K562 (cell line): ENCODE data around the gene ZNF845. TPM values are rescaled to one million over a fixed set of nuclear protein-coding genes. Genes with fewer than 3 reads are reported as not detected.

Experiments
- CREM ChIP-seq: IDR thresholded peaks from 2 replicates; pipeline ENCODE4 v1.6.1; 2014; ENCODE audit warnings: antibody characterized with exemption, low read depth
- EGR1 ChIP-seq: fragments of 450-650 bp; conservative IDR thresholded peaks from 2 replicates; pipeline ENCODE4 v1.6.1; 2017; ENCODE audit warnings: mild to moderate bottlenecking
- NR2C2 ChIP-seq, 2 experiments: fragments of 200-800 bp in 1 of 2; sonication (Bioruptor generic) in 1 of 2; sonication (generic) in 1 of 2; formaldehyde crosslinking in 1 of 2; IDR thresholded peaks; 2 replicates each; pipeline versions ENCODE4 v1.6.1 to v1.8.0; 2016 to 2022; ENCODE audit warnings: mild to moderate bottlenecking in 1 of 2, missing compliant biosample characterization in 1 of 2, missing genetic modification characterization in 1 of 2, missing genetic modification reagents in 1 of 2
- PML ChIP-seq: IDR thresholded peaks from 2 replicates; pipeline ENCODE4 v1.6.1; 2012; ENCODE audit warnings: low read length, inconsistent platforms
- POLR2AphosphoS5 ChIP-seq: IDR thresholded peaks from 2 replicates; pipeline ENCODE4 v1.6.1; 2011; ENCODE audit warnings: mild to moderate bottlenecking, low read depth, low read length, moderate library complexity; ENCODE audit not compliant: control insufficient read depth, insufficient read depth
- SAFB2 ChIP-seq: fragments of 200-400 bp; formaldehyde crosslinking; IDR thresholded peaks from 2 replicates; pipeline ENCODE4 v1.6.1; 2018; ENCODE audit warnings: borderline replicate concordance, low read length, low read depth, moderate library complexity; ENCODE audit not compliant: severe bottlenecking
- TAF1 ChIP-seq: IDR thresholded peaks from 2 replicates; pipeline ENCODE4 v1.6.1; 2011; ENCODE audit warnings: mild to moderate bottlenecking, low read length, moderate library complexity; ENCODE audit not compliant: insufficient read depth, control insufficient read depth, severe bottlenecking; ENCODE audit errors: extremely low read depth
- ZBTB17 ChIP-seq: fragments of 450-650 bp; formaldehyde crosslinking; IDR thresholded peaks from 2 replicates; pipeline ENCODE4 v1.4.0; 2020; ENCODE audit warnings: mild to moderate bottlenecking
- ZKSCAN3 ChIP-seq: fragments of 250-450 bp; sonication (Bioruptor Pico); IDR thresholded peaks from 2 replicates; pipeline ENCODE4 v1.4.0; 2020
- ZNF282 ChIP-seq: sonication (generic); formaldehyde crosslinking; IDR thresholded peaks from 2 replicates; pipeline ENCODE4 v1.8.1; 2023; ENCODE audit warnings: missing genetic modification reagents
- ZNF316 ChIP-seq: fragments of 450-650 bp; IDR thresholded peaks from 2 replicates; pipeline ENCODE4 v1.6.1; 2016
- ZNF431 ChIP-seq: sonication (generic); formaldehyde crosslinking; IDR thresholded peaks from 2 replicates; pipeline ENCODE4 v1.8.0; 2022; ENCODE audit warnings: mild to moderate bottlenecking, missing genetic modification reagents
- polyA plus RNA-seq, 8 experiments: library from polyadenylated mRNA; depleted of rRNA in 4 of 8; stranded (reverse) in 5 of 8; unstranded in 3 of 8; fragments of >200 nt; fragmentation: Nextera tagmentation in 2 of 8; fragmentation: Illumina TruSeq in 1 of 8; extraction: Ambion mirVana in 2 of 8; extraction: Trizol in 1 of 8; gene quantifications; 2 replicates each; pipeline versions ENCODE4 v1.2.1 to v1.2.3, GENCODE V29; 2011 to 2014; ENCODE audit warnings: inconsistent platforms in 1 of 8, missing spikeins in 1 of 8
- total RNA-seq, 7 experiments: library from RNA; depleted of rRNA in 6 of 7; stranded (reverse); fragments of >200 nt in 6 of 7; fragmentation: Illumina TruSeq in 2 of 7; extraction: Trizol in 2 of 7; gene quantifications; 2 replicates each; pipeline versions ENCODE4 v1.2.1 to v1.2.3, GENCODE V29; 2011 to 2021; ENCODE audit warnings: low replicate concordance in 1 of 7
- TF ChIP-seq, protein P1 (sequence below): fragments of 250-450 bp; sonication (Bioruptor Pico); IDR thresholded peaks from 2 replicates; pipeline ENCODE4 v1.5.0; 2022; ENCODE audit warnings: mild to moderate bottlenecking
- TF ChIP-seq, protein P2 (sequence below), 2 experiments: IDR thresholded peaks in 1 of 2; conservative IDR thresholded peaks in 1 of 2; 2 replicates each; pipeline ENCODE4 v1.6.1; 2016; ENCODE audit warnings: low read depth in 2 of 2, mild to moderate bottlenecking in 1 of 2, missing compliant biosample characterization in 1 of 2, missing genetic modification characterization in 1 of 2, moderate library complexity in 1 of 2
- TF ChIP-seq, protein P3 (sequence below): sonication (generic); formaldehyde crosslinking; IDR thresholded peaks from 2 replicates; pipeline ENCODE4 v1.8.1; 2022; ENCODE audit warnings: missing genetic modification reagents
- TF ChIP-seq, protein P4 (sequence below): fragments of 250-450 bp; sonication (Bioruptor Pico); IDR thresholded peaks from 2 replicates; pipeline ENCODE4 v1.9.0; 2021; ENCODE audit warnings: mild to moderate bottlenecking, inconsistent platforms

Gene ZNF845
- total and polyA plus RNA-seq, 9 of the 15 experiments (the other 6 are each of a cell fraction or from before 2014, with no cell fraction given) = 1.9 to 13.2 (median 6.4) TPM

DNA sequence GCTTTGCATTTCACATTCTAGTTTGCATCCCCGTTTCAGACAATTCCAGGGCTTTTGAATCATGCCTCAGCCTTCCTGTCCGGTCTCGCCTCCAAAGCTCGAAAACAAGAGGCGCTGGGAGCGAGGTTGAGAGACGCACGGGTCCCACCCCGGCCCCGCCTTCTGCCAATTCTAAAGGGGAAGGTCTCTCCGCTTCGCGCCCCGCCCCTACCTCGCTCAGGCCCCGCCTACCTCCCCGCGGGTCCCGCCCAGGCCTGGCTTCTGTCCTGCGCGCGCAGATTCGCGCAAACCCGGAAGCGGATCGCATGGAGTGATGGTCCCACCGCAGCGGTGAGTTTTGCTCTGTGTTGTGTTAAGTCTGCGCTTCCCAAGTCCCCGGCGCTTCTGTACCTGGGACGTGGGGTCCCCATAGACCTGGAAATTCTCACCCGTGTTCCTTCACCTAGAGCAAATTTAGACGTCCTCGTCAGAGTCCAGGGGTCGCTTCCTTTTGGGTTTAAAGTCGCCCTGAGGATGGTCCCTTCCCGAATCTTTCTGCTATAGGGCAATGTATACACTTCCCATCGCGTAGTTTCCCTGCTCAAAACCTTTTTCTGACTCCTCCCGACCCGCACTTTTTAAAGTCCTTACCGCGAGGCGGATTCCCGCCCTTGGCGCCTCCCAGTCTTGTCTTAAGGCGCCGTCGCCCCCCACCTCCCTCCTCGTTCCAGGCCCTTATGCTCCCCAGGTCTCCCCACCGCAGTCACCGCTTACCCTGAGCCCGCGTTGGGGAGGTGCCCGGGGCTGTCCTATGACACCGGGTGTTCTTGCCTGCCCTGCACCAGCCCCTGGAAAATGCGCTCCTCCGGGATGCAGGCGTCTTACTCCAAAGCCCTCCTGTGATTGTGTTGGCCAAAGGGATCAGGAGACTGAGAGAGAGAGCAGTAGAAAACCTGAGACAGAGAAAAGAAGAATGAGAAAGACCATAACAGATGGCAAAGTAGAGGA is at the start of gene ZNF845 (continued):
- TF ChIP-seq NR2C2 (CRISPR knock-in tag; IDR thresholded peaks at IDR 0.05) (no peak), NR2C2 (tag; IDR thresholded peaks at IDR 0.05) (peak; percentile 34; the same call in 1 of the 2 replicates), ZBTB17 (no peak), ZKSCAN3 (no peak), SAFB2 (no peak), TAF1 (peak; percentile 75), ZNF282 (CRISPR knock-in tag) (no peak), ZNF431 (CRISPR knock-in tag) (no peak), POLR2AphosphoS5 (peak; percentile 70; the same call in 1 of the 2 replicates), ZNF316 (no peak), EGR1 (no peak), PML (peak; percentile 47; the same call in 1 of the 2 replicates), CREM (no peak)
- TF ChIP-seq, protein P1, sequence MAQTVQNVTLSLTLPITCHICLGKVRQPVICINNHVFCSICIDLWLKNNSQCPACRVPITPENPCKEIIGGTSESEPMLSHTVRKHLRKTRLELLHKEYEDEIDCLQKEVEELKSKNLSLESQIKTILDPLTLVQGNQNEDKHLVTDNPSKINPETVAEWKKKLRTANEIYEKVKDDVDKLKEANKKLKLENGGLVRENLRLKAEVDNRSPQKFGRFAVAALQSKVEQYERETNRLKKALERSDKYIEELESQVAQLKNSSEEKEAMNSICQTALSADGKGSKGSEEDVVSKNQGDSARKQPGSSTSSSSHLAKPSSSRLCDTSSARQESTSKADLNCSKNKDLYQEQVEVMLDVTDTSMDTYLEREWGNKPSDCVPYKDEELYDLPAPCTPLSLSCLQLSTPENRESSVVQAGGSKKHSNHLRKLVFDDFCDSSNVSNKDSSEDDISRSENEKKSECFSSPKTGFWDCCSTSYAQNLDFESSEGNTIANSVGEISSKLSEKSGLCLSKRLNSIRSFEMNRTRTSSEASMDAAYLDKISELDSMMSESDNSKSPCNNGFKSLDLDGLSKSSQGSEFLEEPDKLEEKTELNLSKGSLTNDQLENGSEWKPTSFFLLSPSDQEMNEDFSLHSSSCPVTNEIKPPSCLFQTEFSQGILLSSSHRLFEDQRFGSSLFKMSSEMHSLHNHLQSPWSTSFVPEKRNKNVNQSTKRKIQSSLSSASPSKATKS (CRISPR knock-in tag) = no peak
- TF ChIP-seq, protein P2, sequence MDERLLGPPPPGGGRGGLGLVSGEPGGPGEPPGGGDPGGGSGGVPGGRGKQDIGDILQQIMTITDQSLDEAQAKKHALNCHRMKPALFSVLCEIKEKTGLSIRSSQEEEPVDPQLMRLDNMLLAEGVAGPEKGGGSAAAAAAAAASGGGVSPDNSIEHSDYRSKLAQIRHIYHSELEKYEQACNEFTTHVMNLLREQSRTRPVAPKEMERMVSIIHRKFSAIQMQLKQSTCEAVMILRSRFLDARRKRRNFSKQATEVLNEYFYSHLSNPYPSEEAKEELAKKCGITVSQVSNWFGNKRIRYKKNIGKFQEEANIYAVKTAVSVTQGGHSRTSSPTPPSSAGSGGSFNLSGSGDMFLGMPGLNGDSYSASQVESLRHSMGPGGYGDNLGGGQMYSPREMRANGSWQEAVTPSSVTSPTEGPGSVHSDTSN (CRISPR knock-in tag; IDR thresholded peaks at IDR 0.05; ENCODE audit: low read depth) = no peak
- TF ChIP-seq, protein P2 (tag; conservative IDR thresholded peaks at IDR 0.05; ENCODE audit: low read depth) = no peak
- TF ChIP-seq, protein P3, sequence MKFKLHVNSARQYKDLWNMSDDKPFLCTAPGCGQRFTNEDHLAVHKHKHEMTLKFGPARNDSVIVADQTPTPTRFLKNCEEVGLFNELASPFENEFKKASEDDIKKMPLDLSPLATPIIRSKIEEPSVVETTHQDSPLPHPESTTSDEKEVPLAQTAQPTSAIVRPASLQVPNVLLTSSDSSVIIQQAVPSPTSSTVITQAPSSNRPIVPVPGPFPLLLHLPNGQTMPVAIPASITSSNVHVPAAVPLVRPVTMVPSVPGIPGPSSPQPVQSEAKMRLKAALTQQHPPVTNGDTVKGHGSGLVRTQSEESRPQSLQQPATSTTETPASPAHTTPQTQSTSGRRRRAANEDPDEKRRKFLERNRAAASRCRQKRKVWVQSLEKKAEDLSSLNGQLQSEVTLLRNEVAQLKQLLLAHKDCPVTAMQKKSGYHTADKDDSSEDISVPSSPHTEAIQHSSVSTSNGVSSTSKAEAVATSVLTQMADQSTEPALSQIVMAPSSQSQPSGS (CRISPR knock-in tag) = no peak
- TF ChIP-seq, protein P4, sequence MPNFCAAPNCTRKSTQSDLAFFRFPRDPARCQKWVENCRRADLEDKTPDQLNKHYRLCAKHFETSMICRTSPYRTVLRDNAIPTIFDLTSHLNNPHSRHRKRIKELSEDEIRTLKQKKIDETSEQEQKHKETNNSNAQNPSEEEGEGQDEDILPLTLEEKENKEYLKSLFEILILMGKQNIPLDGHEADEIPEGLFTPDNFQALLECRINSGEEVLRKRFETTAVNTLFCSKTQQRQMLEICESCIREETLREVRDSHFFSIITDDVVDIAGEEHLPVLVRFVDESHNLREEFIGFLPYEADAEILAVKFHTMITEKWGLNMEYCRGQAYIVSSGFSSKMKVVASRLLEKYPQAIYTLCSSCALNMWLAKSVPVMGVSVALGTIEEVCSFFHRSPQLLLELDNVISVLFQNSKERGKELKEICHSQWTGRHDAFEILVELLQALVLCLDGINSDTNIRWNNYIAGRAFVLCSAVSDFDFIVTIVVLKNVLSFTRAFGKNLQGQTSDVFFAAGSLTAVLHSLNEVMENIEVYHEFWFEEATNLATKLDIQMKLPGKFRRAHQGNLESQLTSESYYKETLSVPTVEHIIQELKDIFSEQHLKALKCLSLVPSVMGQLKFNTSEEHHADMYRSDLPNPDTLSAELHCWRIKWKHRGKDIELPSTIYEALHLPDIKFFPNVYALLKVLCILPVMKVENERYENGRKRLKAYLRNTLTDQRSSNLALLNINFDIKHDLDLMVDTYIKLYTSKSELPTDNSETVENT = no peak
